HepG2 (cell line): Measurements from ENCODE around the gene STKLD1. TPM values are rescaled to one million over a fixed set of nuclear protein-coding genes. Genes with fewer than 3 reads are reported as not detected.
A peak's percentile ranks its signal among the peaks of the same experiment; 100 is the strongest.

Experiments
- ATAC-seq: fragments of 200-7000 bp; cut with Tn5 transposase; 3 replicates; pipeline ENCODE4 v1.9.1; 2020; ENCODE audit warnings: mild to moderate bottlenecking, moderate library complexity
- BruUV-seq: library from RNA; stranded (reverse); fragments of 400-500 nt; replicated peaks from 2 replicates; lab custom pipeline; 2021; lab: Mats Ljungman, UMichigan
- CTCF ChIA-PET: fragments of 300-600 bp; formaldehyde crosslinking; extraction: SDS; loops from one replicate; lab custom pipeline; 2021; ENCODE audit warnings: low total read pairs, inconsistent platforms, low intra/inter-chr PET ratio; lab: Yijun Ruan, JAX
- POLR2A ChIA-PET: fragments of 350-600 bp; sonication (Branson Sonifier 250); formaldehyde crosslinking; loops from one replicate; lab custom pipeline; 2020; ENCODE audit warnings: antibody characterized with exemption, inconsistent platforms; lab: Yijun Ruan, JAX
- DNase-seq: peaks from one replicate; pipeline ENCODE4 v3.0.0-alpha.2; 2015; ENCODE audit warnings: low spot score
- FAIRE-seq: peaks from 3 replicates; lab custom pipeline; 2011; peaks lifted over from hg19 to GRCh38; lab: Jason Lieb, UNC
- H2AFZ ChIP-seq: one replicate; pipeline ENCODE4 v1.6.1; 2011; ENCODE audit warnings: low read length, inconsistent platforms
- H3K27ac ChIP-seq: fragments of 300-600 bp; 3 replicates; pipeline ENCODE4 v1.8.0; 2011; ENCODE audit warnings: mixed run types, mild to moderate bottlenecking, mixed read lengths, low read length, inconsistent platforms; ENCODE audit not compliant: insufficient read depth; ENCODE audit errors: extremely low read length
- H3K27me3 ChIP-seq, 2 experiments: fragments of 200-600 bp in 1 of 2; 2 replicates in 1 of 2; 3 replicates in 1 of 2; pipeline versions ENCODE4 v1.6.0 to v1.8.0; 2011; ENCODE audit warnings: low read length in 2 of 2, mild to moderate bottlenecking in 2 of 2, moderate library complexity in 2 of 2, inconsistent platforms in 1 of 2; ENCODE audit not compliant: insufficient read depth in 2 of 2, control insufficient read depth in 1 of 2
- H3K36me3 ChIP-seq, 2 experiments: fragments of 200-600 bp in 1 of 2; replicated peaks in 1 of 2; 2 replicates in 1 of 2; 3 replicates in 1 of 2; pipeline versions ENCODE4 v1.5.1 to v1.8.0; 2011; ENCODE audit warnings: low read length in 2 of 2, inconsistent platforms in 1 of 2; ENCODE audit not compliant: insufficient read depth in 2 of 2, control insufficient read depth in 1 of 2
- H3K4me1 ChIP-seq: 2 replicates; pipeline ENCODE4 v1.5.1; 2012; ENCODE audit warnings: low read length, inconsistent platforms; ENCODE audit not compliant: insufficient read depth
- H3K4me2 ChIP-seq: 2 replicates; pipeline ENCODE4 v1.6.0; 2011; ENCODE audit warnings: low read depth, low read length, inconsistent platforms
- H3K4me3 ChIP-seq, 3 experiments: fragments of 200-600 bp in 1 of 3; sonication (generic), shearing (Covaris generic) in 1 of 3; replicated peaks in 1 of 3; 2 replicates each; pipeline ENCODE4 v1.5.1; 2011 to 2016; ENCODE audit warnings: low read length in 3 of 3, inconsistent platforms in 2 of 3, low read depth in 2 of 3, mild to moderate bottlenecking in 2 of 3, control low read depth in 1 of 3, mixed read lengths in 1 of 3; ENCODE audit not compliant: insufficient read depth in 1 of 3
- H3K79me2 ChIP-seq: one replicate; pipeline ENCODE4 v1.6.1; 2011; ENCODE audit warnings: low read length, inconsistent platforms; ENCODE audit not compliant: insufficient read depth
- H3K9ac ChIP-seq: 2 replicates; pipeline ENCODE4 v1.6.0; 2011; ENCODE audit warnings: mild to moderate bottlenecking, low read depth, low read length, inconsistent platforms; ENCODE audit not compliant: insufficient read depth
- H3K9me3 ChIP-seq: 2 replicates; pipeline ENCODE4 v1.5.1; 2012; ENCODE audit warnings: mild to moderate bottlenecking, low read length
- H4K20me1 ChIP-seq: 2 replicates; pipeline ENCODE4 v1.6.0; 2011; ENCODE audit warnings: inconsistent platforms, mild to moderate bottlenecking, low read length, moderate library complexity; ENCODE audit not compliant: insufficient read depth
- AGO2 ChIP-seq: fragments of 200-400 bp; formaldehyde crosslinking; optimal IDR thresholded peaks from 2 replicates; pipeline ENCODE3; 2017; ENCODE audit warnings: mild to moderate bottlenecking, low read depth, low read length, moderate library complexity
- ZNF335 ChIP-seq: sonication (generic); formaldehyde crosslinking; IDR thresholded peaks from 2 replicates; pipeline ENCODE4 v1.4.0; 2020; ENCODE audit warnings: missing genetic modification reagents
- WGBS: methylation state at CpG from one replicate; pipeline ENCODE4 v1.1.6; 2017; ENCODE audit warnings: low lambda C conversion rate; 5-methylcytosine and 5-hydroxymethylcytosine counted together
- in situ Hi-C: cut with HindIII; loops from 2 replicates; pipeline ENCODE4 v1.10.0; 2017; ENCODE audit warnings: low pct_unique_long_range_greater_than_20kb; ENCODE audit not compliant: extremely low pct_ligation_motif_present
- intact Hi-C: fragments of 100-400 bp; cut with micrococcal nuclease; formaldehyde crosslinking; loops from one replicate; pipeline ENCODE4 v1.10.0; 2022; ENCODE audit not compliant: unreplicated experiment
- polyA plus RNA-seq, 8 experiments: library from polyadenylated mRNA; depleted of rRNA in 3 of 8; stranded (reverse) in 7 of 8; unstranded in 1 of 8; fragments of >200 nt; fragmentation: Illumina TruSeq in 4 of 8; extraction: Trizol in 4 of 8; gene quantifications; 2 replicates each; pipeline versions ENCODE4 v1.2.1 to v1.2.3, GENCODE V29; 2011 to 2016; ENCODE audit warnings: low read depth in 4 of 8, missing spikeins in 1 of 8, mixed read lengths in 1 of 8; ENCODE audit not compliant: insufficient read depth in 1 of 8
- total RNA-seq, 5 experiments: library from RNA; depleted of rRNA; stranded (reverse); fragments of >200 nt; fragmentation: Illumina TruSeq; extraction: Trizol; gene quantifications; 2 replicates each; pipeline ENCODE4 v1.2.3, GENCODE V29; 2016; ENCODE audit warnings: low read depth in 1 of 5
- TF ChIP-seq, protein P1 (sequence below): fragments of 450-650 bp; IDR thresholded peaks from 2 replicates; pipeline ENCODE4 v1.6.1; 2017; ENCODE audit warnings: mild to moderate bottlenecking
- TF ChIP-seq, protein P2 (sequence below): IDR thresholded peaks from 2 replicates; pipeline ENCODE4 v1.6.1; 2016; ENCODE audit warnings: low read depth, borderline replicate concordance

The STKLD1 gene
- total and polyA plus RNA-seq, 2 of the 13 experiments (the other 11 are each of a cell fraction or from before 2014, with no cell fraction given), result 1.5 to 2.2 TPM

DNA sequence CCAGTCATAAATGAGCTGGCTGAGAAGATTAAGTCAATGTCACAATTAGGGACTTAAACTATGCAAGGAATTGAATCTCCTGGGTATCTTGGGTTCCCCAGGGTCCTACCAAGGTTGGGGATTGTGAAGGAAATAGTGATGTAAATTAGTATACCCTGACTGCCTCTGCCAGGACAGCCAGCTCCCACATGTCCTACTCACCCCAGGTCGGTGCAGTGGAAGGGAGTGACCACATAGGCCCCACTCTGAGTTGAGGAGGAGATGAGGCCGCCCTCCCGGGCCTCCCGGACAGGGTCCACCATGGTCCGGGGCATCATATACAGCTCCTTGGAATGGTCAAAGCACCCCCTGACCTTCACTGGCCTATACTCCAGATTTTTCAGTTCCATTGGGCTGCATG, 22.6 kb upstream of the STKLD1 start (continued):
- TF ChIP-seq, protein P1, sequence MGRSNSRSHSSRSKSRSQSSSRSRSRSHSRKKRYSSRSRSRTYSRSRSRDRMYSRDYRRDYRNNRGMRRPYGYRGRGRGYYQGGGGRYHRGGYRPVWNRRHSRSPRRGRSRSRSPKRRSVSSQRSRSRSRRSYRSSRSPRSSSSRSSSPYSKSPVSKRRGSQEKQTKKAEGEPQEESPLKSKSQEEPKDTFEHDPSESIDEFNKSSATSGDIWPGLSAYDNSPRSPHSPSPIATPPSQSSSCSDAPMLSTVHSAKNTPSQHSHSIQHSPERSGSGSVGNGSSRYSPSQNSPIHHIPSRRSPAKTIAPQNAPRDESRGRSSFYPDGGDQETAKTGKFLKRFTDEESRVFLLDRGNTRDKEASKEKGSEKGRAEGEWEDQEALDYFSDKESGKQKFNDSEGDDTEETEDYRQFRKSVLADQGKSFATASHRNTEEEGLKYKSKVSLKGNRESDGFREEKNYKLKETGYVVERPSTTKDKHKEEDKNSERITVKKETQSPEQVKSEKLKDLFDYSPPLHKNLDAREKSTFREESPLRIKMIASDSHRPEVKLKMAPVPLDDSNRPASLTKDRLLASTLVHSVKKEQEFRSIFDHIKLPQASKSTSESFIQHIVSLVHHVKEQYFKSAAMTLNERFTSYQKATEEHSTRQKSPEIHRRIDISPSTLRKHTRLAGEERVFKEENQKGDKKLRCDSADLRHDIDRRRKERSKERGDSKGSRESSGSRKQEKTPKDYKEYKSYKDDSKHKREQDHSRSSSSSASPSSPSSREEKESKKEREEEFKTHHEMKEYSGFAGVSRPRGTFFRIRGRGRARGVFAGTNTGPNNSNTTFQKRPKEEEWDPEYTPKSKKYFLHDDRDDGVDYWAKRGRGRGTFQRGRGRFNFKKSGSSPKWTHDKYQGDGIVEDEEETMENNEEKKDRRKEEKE, result no peak
- TF ChIP-seq, protein P2, sequence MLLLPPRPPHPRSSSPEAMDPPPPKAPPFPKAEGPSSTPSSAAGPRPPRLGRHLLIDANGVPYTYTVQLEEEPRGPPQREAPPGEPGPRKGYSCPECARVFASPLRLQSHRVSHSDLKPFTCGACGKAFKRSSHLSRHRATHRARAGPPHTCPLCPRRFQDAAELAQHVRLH (CRISPR knock-in tag), result no peak

DNA sequence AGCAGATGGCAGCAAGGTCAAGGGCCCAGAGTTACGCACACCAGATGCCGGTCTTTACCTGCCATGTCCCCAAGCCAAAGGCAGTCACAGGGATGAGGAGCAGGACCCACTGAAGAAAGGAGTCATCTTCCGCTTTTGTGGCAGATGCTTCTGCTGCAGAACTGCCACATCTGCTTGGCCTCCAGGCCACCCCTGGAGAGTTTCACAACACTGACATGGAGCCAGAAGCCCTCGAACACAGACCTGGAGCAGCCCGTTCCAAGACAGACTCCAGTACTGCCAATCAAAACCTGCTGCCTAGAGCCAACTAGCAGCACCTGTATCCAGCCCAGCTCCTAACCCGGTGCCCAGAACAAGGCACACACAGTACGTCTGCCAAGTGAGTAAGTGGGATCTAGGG, 21.4 kb upstream of the STKLD1 start:
- Histone ChIP-seq H4K20me1 (peaks cover 17% of the 10 kb centered on the region), H2AFZ (no peak overlapping the region), H3K4me2 (peak overlapping the region; percentile 86), H3K27me3 (no peaks in the 10 kb centered on the region; a peak in 1 of 5 replicates), H3K9ac (peak overlapping the region; percentile 89; the same call in 1 of the 2 replicates), H3K27ac (peak overlapping the region; percentile 14), H3K9me3 (no peaks in the 10 kb centered on the region), H3K79me2 (peaks cover 15% of the 10 kb centered on the region), H3K4me1 (peaks cover 44% of the 10 kb centered on the region), H3K4me3 (peak overlapping the region in 1 of 3 experiments; percentile 91; a peak in 1 of 6 replicates), H3K36me3 (peaks cover 18 to 46% of the 10 kb centered on the region in 2 experiments)
- 93% methylated on average over 4 of the region's 7 CpGs for WGBS
- DNase-seq, result no peak
- ChIA-PET POLR2A (interaction anchor here (0.9 to 1.9 kb wide), 4 partner anchors 8 to 105 kb away, joined by 3 to 6 read pairs (median 4); partner anchors contain the start of gene CACFD1), CTCF (no interaction called here)
- no peak for FAIRE-seq
- in situ Hi-C loops (loop anchor here (5.0 kb wide), 2 partner anchors 53 to 133 kb away; no protein-coding TSS in a partner anchor), intact Hi-C loops (loop anchor here (5.0 kb wide), 2 partner anchors 43 to 133 kb away; no protein-coding TSS in a partner anchor)
- TF ChIP-seq AGO2, result peak; percentile 24
- no peak for TF ChIP-seq ZNF335 (CRISPR knock-in tag)
- no TSS peak for BruUV-seq
- no peak for ATAC-seq
